HUES48 (cell line): ENCODE results near the gene ARHGAP6.

Source experiments
- H3K27ac ChIP-seq: one replicate; pipeline ENCODE4 v1.7.0; 2013; ENCODE audit warnings: low read depth, low read length, inconsistent platforms
- H3K27me3 ChIP-seq: 2 replicates; pipeline ENCODE4 v1.6.1; 2013; ENCODE audit warnings: mild to moderate bottlenecking, low read length; ENCODE audit not compliant: control insufficient read depth, insufficient read depth
- H3K36me3 ChIP-seq: 2 replicates; pipeline ENCODE4 v1.6.1; 2013; ENCODE audit warnings: low read length; ENCODE audit not compliant: control insufficient read depth, insufficient read depth
- H3K4me1 ChIP-seq: 2 replicates; pipeline ENCODE4 v1.6.1; 2013; ENCODE audit warnings: mild to moderate bottlenecking, low read length; ENCODE audit not compliant: control insufficient read depth, insufficient read depth
- H3K4me3 ChIP-seq: 2 replicates; pipeline ENCODE4 v1.5.1; 2013; ENCODE audit warnings: mild to moderate bottlenecking, low read depth, low read length
- H3K9ac ChIP-seq: 2 replicates; pipeline ENCODE4 v1.6.1; 2013; ENCODE audit warnings: mild to moderate bottlenecking, low read depth, low read length, moderate library complexity
- H3K9me3 ChIP-seq: 2 replicates; pipeline ENCODE4 v1.6.1; 2013; ENCODE audit warnings: low read length; ENCODE audit not compliant: control insufficient read depth, insufficient read depth

ARHGAP6 gene

DNA sequence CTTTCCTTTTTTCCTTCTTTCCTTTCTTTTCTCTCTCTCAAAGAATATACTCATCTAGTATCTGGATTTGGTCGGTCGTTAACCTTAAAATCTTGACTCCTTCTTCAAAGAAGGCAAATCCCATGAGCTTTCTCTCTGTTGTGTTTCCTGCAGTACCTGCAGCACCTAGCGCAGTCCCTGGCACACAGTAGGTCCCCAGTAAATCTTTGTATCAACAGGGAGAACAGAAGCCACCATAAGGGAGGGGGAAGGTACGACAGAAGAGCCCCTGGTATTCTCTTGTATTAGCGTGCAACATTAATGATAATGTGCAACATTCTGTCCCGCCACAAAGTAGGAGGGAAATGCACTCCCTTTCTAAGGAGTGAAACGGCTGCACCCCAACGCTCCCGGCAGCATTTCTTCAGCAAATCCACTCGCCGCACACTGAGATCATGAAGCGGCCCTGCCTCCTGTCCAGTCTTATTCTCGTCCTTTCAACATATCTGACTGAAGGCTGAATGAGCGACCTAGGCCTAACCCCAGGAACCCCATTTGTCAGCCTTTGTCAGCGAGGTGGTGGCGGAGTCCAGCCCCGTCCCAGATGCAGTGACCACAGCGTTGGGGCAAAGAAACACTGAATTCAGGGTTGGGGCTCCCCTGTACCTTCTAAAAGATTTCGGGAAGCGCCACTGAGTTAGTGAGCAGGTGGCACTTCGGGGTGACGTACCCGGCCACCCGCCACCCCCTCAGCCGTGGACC lies 238.8 kb downstream of the ARHGAP6 start:
- Histone ChIP-seq H3K27ac (no peak overlapping the region), H3K4me1 (peaks cover 6% of the 10 kb centered on the region; the same call in 1 of the 2 replicates), H3K36me3 (no peaks in the 10 kb centered on the region), H3K9me3 (no peaks in the 10 kb centered on the region), H3K4me3 (peak overlapping the region; percentile 84), H3K27me3 (peaks cover 52% of the 10 kb centered on the region), H3K9ac (no peak overlapping the region)

- Histone ChIP-seq H3K27ac (no peak overlapping the region), H3K9me3 (no peaks in the 10 kb centered on the region), H3K27me3 (peaks cover 47% of the 10 kb centered on the region), H3K9ac (no peak overlapping the region), H3K36me3 (no peaks in the 10 kb centered on the region), H3K4me3 (no peak overlapping the region), H3K4me1 (no peaks in the 10 kb centered on the region)
Measured at GRCh38 chrX:11424903-11425674, 240.6 kb downstream of the ARHGAP6 start.

DNA sequence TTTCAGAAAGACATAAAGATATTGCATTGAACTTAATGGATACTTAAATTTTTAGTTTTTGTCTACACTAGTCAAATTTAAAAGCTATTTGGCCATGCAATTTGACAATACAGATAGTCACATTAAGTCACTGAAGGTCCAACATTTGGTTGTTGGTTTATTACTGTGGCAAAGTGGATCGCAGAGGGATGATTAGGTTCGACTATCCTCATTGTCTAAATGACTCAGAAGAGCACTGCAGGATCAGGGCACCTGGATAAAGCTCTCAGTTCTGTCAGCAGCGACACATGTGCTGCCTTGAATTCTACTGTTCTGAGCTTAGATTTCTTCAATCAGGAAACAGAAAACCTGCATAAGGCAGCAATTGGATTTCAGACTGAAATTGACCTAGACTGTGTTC lies 241.8 kb downstream of the ARHGAP6 start:
- no peak overlapping the region for H3K4me3 ChIP-seq
- no peak overlapping the region for H3K9ac ChIP-seq
- no peaks in the 10 kb centered on the region for H3K4me1 ChIP-seq
- H3K27ac ChIP-seq: no peak overlapping the region
- H3K9me3 ChIP-seq: no peaks in the 10 kb centered on the region
- H3K27me3 ChIP-seq: peaks cover 45% of the 10 kb centered on the region
- no peaks in the 10 kb centered on the region for H3K36me3 ChIP-seq

GRCh38 chrX:11423362-11423818 lies 242.3 kb downstream of the ARHGAP6 start:
- H3K4me1 ChIP-seq: no peaks in the 10 kb centered on the region
- H3K9ac ChIP-seq: no peak overlapping the region
- no peak overlapping the region for H3K27ac ChIP-seq
- H3K36me3 ChIP-seq: no peaks in the 10 kb centered on the region
- no peak overlapping the region for H3K4me3 ChIP-seq
- no peaks in the 10 kb centered on the region for H3K9me3 ChIP-seq
- peaks cover 40% of the 10 kb centered on the region for H3K27me3 ChIP-seq

- H3K4me1 ChIP-seq: no peaks in the 10 kb centered on the region
- no peak overlapping the region for H3K27ac ChIP-seq
- H3K36me3 ChIP-seq: no peaks in the 10 kb centered on the region
- H3K9ac ChIP-seq: no peak overlapping the region
- no peak overlapping the region for H3K4me3 ChIP-seq
- peaks cover 31% of the 10 kb centered on the region for H3K27me3 ChIP-seq
- no peaks in the 10 kb centered on the region for H3K9me3 ChIP-seq
Measured at GRCh38 chrX:11422525-11422857, 243.2 kb downstream of the ARHGAP6 start.

GRCh38 chrX:11421805-11422524 lies 243.8 kb downstream of the ARHGAP6 start:
- H3K4me3 ChIP-seq: no peak overlapping the region
- H3K9me3 ChIP-seq: no peaks in the 10 kb centered on the region
- no peak overlapping the region for H3K27ac ChIP-seq
- no peak overlapping the region for H3K9ac ChIP-seq
- H3K4me1 ChIP-seq: no peaks in the 10 kb centered on the region
- H3K27me3 ChIP-seq: peaks cover 26% of the 10 kb centered on the region
- H3K36me3 ChIP-seq: no peaks in the 10 kb centered on the region

DNA sequence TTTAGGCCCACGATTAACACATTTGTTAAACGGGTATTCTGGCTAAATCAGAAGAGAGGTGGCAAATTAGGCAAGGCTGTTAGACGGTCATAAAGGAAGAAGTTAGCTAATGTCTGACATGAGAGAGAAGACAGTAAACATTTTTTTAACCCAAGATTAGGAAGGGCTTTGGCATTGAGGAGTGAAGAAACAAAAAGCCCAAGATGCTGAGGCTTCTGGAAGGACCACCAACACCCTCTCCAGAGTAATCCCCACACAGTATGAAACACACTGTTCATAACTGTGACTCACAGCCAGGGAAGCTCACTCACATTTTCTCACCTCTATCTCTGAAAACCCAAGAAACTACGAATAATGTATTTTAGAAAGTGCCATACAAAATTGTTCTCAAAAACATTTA lies 244.9 kb downstream of the ARHGAP6 start:
- Histone ChIP-seq H3K9me3 (no peaks in the 10 kb centered on the region), H3K27me3 (peaks cover 15% of the 10 kb centered on the region), H3K9ac (no peak overlapping the region), H3K4me3 (no peak overlapping the region), H3K36me3 (no peaks in the 10 kb centered on the region), H3K27ac (no peak overlapping the region), H3K4me1 (no peaks in the 10 kb centered on the region)

- Histone ChIP-seq H3K27me3 (no peaks in the 10 kb centered on the region), H3K9me3 (no peaks in the 10 kb centered on the region), H3K4me1 (no peaks in the 10 kb centered on the region), H3K9ac (no peak overlapping the region), H3K27ac (no peak overlapping the region), H3K4me3 (no peak overlapping the region), H3K36me3 (no peaks in the 10 kb centered on the region)
Measured at GRCh38 chrX:11419102-11419501, 246.6 kb downstream of the ARHGAP6 start.

- H3K27me3 ChIP-seq: no peaks in the 10 kb centered on the region
- H3K27ac ChIP-seq: no peak overlapping the region
- no peak overlapping the region for H3K9ac ChIP-seq
- no peaks in the 10 kb centered on the region for H3K9me3 ChIP-seq
- no peaks in the 10 kb centered on the region for H3K36me3 ChIP-seq
- no peaks in the 10 kb centered on the region for H3K4me1 ChIP-seq
- no peak overlapping the region for H3K4me3 ChIP-seq
Measured at GRCh38 chrX:11416600-11416999, 249.1 kb downstream of the ARHGAP6 start.

DNA sequence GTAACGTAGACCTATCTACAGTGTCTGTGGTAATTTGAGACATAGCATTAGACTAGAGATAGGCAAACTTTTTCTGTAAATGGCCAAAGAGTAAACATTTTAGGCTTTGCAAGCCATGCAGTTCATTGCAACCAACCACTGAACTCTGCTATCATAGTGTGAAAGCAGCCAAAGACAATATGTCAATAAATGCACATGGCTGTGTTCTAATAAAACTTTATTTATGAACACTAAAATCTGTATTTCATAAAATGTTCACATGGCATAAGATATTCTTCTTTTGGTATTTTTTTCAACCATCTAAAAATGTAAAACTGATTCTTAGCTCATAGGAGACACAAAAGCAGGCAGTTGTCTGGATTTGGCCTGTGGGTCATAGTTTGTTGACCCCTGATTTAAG lies 251.6 kb downstream of the ARHGAP6 start:
- Histone ChIP-seq H3K4me1 (no peaks in the 10 kb centered on the region), H3K4me3 (no peak overlapping the region), H3K27ac (no peak overlapping the region), H3K9me3 (no peaks in the 10 kb centered on the region), H3K9ac (no peak overlapping the region), H3K27me3 (no peaks in the 10 kb centered on the region), H3K36me3 (no peaks in the 10 kb centered on the region)
